GM10847 (cell line): ENCODE data around the gene PIGV.

Source experiments
- POLR2A ChIP-seq: IDR thresholded peaks from 2 replicates; pipeline ENCODE4 v1.6.1; 2011; ENCODE audit not compliant: insufficient read length; ENCODE audit errors: extremely low read depth

PIGV gene

GRCh38 chr1:26784886-26785285, 2.9 kb upstream of the PIGV start:
- no peak for TF ChIP-seq POLR2A

GRCh38 chr1:26785611-26786436, 1.9 kb upstream of the PIGV start:
- no peak for TF ChIP-seq POLR2A

GRCh38 chr1:26786437-26787380, 1.0 kb upstream of the PIGV start:
- no peak for TF ChIP-seq POLR2A

GRCh38 chr1:26787381-26787705, 407 bp upstream of the PIGV start:
- no peak for TF ChIP-seq POLR2A

- TF ChIP-seq POLR2A = no peak
Observed at GRCh38 chr1:26788515-26788785, 700 bp downstream of the PIGV start.

GRCh38 chr1:26788836-26789611, 1.3 kb downstream of the PIGV start:
- peak; percentile 19 for TF ChIP-seq POLR2A

GRCh38 chr1:26789612-26789865, 1.8 kb downstream of the PIGV start:
- TF ChIP-seq POLR2A = no peak

- TF ChIP-seq POLR2A = no peak
Observed at GRCh38 chr1:26789931-26790330, 2.2 kb downstream of the PIGV start.

- TF ChIP-seq POLR2A = no peak
Observed at GRCh38 chr1:26790551-26790953, 2.8 kb downstream of the PIGV start.

- no peak for TF ChIP-seq POLR2A
Observed at GRCh38 chr1:26791148-26791547, 3.4 kb downstream of the PIGV start.

- TF ChIP-seq POLR2A = no peak
Observed at GRCh38 chr1:26791626-26792025, 3.9 kb downstream of the PIGV start.

GRCh38 chr1:26792924-26793323, 5.2 kb downstream of the PIGV start:
- TF ChIP-seq POLR2A = no peak

- TF ChIP-seq POLR2A = no peak
Observed at GRCh38 chr1:26794391-26794790, 6.6 kb downstream of the PIGV start.

- TF ChIP-seq POLR2A = no peak
Observed at GRCh38 chr1:26797627-26798026, 9.9 kb downstream of the PIGV start.

- TF ChIP-seq POLR2A = no peak
Observed at GRCh38 chr1:26799479-26800142, 11.9 kb downstream of the PIGV start.
